Stimulated activated CD8-positive, alpha-beta memory T cell treated with anti-CD3 and anti-CD28 coated beads, Interleukin-4, amount 100 ng/mL, for 1 hour (primary cell): ENCODE data around the gene DPH1.

Source experiments
- DNase-seq, 2 donors: peaks; one replicate each; pipeline ENCODE4 v3.0.0-alpha.2; 2020; ENCODE audit warnings: low read depth in 2 of 2, low spot score in 1 of 2

DPH1 gene

GRCh38 chr17:2060681-2061440 lies 30.9 kb downstream of the DPH1 start:
- DNase-seq, result no peak

GRCh38 chr17:2061441-2061958 lies 31.5 kb downstream of the DPH1 start:
- no peak for DNase-seq

- DNase-seq, result no peak
Observed at GRCh38 chr17:2062571-2063183, 32.7 kb downstream of the DPH1 start.

- no peak for DNase-seq
Observed at GRCh38 chr17:2063261-2064146, 33.6 kb downstream of the DPH1 start.

- no peak for DNase-seq
Observed at GRCh38 chr17:2064147-2064489, 34.2 kb downstream of the DPH1 start.

- no peak for DNase-seq
Observed at GRCh38 chr17:2064520-2064971, 34.6 kb downstream of the DPH1 start.

- DNase-seq, result no peak
Observed at GRCh38 chr17:2064980-2065785, 35.2 kb downstream of the DPH1 start.

- no peak for DNase-seq
Observed at GRCh38 chr17:2065949-2066400, 36.0 kb downstream of the DPH1 start.

GRCh38 chr17:2067048-2067561 lies 37.2 kb downstream of the DPH1 start:
- no peak for DNase-seq

GRCh38 chr17:2067608-2068024 lies 37.7 kb downstream of the DPH1 start:
- DNase-seq, result no peak

- DNase-seq, result no peak
Observed at GRCh38 chr17:2068031-2068518, 38.1 kb downstream of the DPH1 start.

GRCh38 chr17:2068519-2069051 lies 38.6 kb downstream of the DPH1 start:
- no peak for DNase-seq

GRCh38 chr17:2070241-2071023 lies 40.5 kb downstream of the DPH1 start:
- DNase-seq, result no peak

- no peak for DNase-seq
Observed at GRCh38 chr17:2071024-2071385, 41.1 kb downstream of the DPH1 start.

GRCh38 chr17:2071455-2072281 lies 41.7 kb downstream of the DPH1 start:
- DNase-seq, result no peak

GRCh38 chr17:2074919-2075318 lies 45.0 kb downstream of the DPH1 start:
- no peak for DNase-seq

GRCh38 chr17:2075336-2076086 lies 45.6 kb downstream of the DPH1 start:
- DNase-seq, result no peak
